Calu3 (cell line): Measurements from ENCODE around the gene HMOX1. TPM values are rescaled to one million over a fixed set of nuclear protein-coding genes. Genes with fewer than 3 reads are reported as not detected.

Experiments used
- BruUV-seq: library from RNA; stranded (reverse); fragments of 400-500 nt; replicated peaks from 2 replicates; lab custom pipeline; 2021; lab: Mats Ljungman, UMichigan
- CTCF ChIA-PET: fragments of 300-600 bp; sonication (Branson Sonifier 250); formaldehyde crosslinking; loops from one replicate; lab custom pipeline; 2022; ENCODE audit warnings: antibody characterized with exemption; lab: Charles Lee
- DNase-seq: peaks from one replicate; pipeline ENCODE4 v3.0.0; 2022
- H3K27ac Mint-ChIP-seq: one replicate; pipeline ENCODE4 v1.8.0; 2022; ENCODE audit warnings: mixed read lengths; ENCODE audit not compliant: unreplicated experiment
- H3K27me3 Mint-ChIP-seq: one replicate; pipeline ENCODE4 v1.8.0; 2022; ENCODE audit warnings: mixed read lengths; ENCODE audit not compliant: unreplicated experiment
- H3K36me3 Mint-ChIP-seq: one replicate; pipeline ENCODE4 v1.8.0; 2022; ENCODE audit warnings: mild to moderate bottlenecking, moderate library complexity, mixed read lengths; ENCODE audit not compliant: insufficient read depth, unreplicated experiment
- H3K4me1 Mint-ChIP-seq: one replicate; pipeline ENCODE4 v1.8.0; 2022; ENCODE audit warnings: mild to moderate bottlenecking, low read depth, mixed read lengths; ENCODE audit not compliant: unreplicated experiment
- H3K4me3 Mint-ChIP-seq: one replicate; pipeline ENCODE4 v1.8.0; 2022; ENCODE audit warnings: mild to moderate bottlenecking, low read depth, moderate library complexity, mixed read lengths; ENCODE audit not compliant: unreplicated experiment
- H3K9me3 Mint-ChIP-seq: one replicate; pipeline ENCODE4 v1.8.0; 2022; ENCODE audit warnings: low read depth, mixed read lengths; ENCODE audit not compliant: unreplicated experiment
- intact Hi-C: fragments of 100-400 bp; cut with micrococcal nuclease; formaldehyde crosslinking; loops from one replicate; pipeline ENCODE4 v1.10.0; 2022; ENCODE audit not compliant: unreplicated experiment
- total RNA-seq: library from RNA; stranded (reverse); gene quantifications from 2 replicates; pipeline ENCODE4 v1.2.3, GENCODE V29; 2022
- TF ChIP-seq, protein P1 (sequence below): fragments of 200-600 bp; IDR thresholded peaks from one replicate; pipeline ENCODE4 v1.8.0; 2022; ENCODE audit warnings: antibody characterized with exemption; ENCODE audit not compliant: unreplicated experiment

The HMOX1 gene
- total RNA-seq, 1 experiment from 2014 or later: 0.85 TPM

DNA sequence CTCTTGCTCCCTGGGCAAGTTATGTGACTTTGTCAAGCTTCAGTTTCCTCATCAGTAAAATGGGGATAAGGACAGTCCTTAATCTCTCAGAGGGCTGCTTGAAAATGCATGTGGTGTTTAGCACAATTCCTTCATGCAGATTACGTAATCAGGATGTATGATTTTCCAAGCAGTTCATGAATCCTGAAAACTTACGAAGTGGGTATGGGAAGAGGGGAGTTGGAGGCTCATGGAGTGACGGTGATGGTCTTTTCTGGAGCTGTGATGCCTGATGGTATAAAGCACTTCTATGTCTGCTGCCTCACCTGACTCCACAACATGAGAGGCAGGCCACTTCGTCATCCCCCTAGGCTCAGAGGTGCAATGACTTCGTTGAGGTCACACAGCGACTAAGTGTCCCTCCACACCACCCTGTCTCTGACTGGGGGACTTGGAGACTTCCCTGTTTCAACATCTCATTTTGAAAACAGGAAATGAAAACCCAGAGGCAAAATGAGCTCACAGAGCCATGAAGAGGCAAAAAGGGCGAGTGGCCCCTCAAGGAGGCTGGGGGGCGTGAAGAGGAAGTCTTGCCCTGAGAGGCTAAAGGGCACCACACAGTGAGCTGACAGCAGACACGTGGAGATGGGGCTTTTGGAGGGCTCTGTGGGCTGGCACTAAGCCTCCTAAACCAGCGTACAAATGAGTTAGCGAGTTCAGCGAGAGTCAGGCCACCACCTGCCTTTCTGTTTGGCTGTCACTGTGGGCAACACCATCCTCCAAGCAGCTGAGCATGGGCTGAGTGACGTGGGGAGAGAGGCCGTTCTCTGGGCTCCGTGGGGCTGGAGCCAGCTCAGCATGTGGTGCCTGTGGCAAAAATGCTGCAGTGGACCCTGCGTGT is 29.1 kb downstream of the HMOX1 start:
- Mint-ChIP-seq H3K9me3 (no peaks in the 10 kb centered on the region), H3K27ac (no peak overlapping the region), H3K27me3 (no peaks in the 10 kb centered on the region), H3K36me3 (peaks cover 31% of the 10 kb centered on the region), H3K4me1 (no peaks in the 10 kb centered on the region), H3K4me3 (no peak overlapping the region)
- no TSS peak for BruUV-seq
- CTCF ChIA-PET: no interaction called here
- no peak for DNase-seq
- intact Hi-C loops: no loop called here
- TF ChIP-seq, protein P1, sequence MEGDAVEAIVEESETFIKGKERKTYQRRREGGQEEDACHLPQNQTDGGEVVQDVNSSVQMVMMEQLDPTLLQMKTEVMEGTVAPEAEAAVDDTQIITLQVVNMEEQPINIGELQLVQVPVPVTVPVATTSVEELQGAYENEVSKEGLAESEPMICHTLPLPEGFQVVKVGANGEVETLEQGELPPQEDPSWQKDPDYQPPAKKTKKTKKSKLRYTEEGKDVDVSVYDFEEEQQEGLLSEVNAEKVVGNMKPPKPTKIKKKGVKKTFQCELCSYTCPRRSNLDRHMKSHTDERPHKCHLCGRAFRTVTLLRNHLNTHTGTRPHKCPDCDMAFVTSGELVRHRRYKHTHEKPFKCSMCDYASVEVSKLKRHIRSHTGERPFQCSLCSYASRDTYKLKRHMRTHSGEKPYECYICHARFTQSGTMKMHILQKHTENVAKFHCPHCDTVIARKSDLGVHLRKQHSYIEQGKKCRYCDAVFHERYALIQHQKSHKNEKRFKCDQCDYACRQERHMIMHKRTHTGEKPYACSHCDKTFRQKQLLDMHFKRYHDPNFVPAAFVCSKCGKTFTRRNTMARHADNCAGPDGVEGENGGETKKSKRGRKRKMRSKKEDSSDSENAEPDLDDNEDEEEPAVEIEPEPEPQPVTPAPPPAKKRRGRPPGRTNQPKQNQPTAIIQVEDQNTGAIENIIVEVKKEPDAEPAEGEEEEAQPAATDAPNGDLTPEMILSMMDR: no peak

DNA sequence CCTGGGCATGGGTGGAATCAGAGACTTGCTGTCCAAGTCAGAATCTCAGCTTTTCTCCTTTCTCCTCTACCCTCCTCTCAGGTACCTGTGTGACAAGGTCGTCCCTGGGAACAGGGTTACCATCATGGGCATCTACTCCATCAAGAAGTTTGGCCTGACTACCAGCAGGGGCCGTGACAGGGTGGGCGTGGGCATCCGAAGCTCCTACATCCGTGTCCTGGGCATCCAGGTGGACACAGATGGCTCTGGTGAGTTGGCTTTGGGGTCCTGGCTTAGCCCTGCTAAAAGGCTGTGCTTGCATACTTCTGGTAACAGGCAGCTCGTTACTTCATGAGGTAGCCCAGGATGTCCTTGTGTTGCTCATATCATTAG is 29.8 kb downstream of the HMOX1 start:
- H3K27ac Mint-ChIP-seq: no peak overlapping the region
- no peak for DNase-seq
- H3K36me3 Mint-ChIP-seq: peaks cover 31% of the 10 kb centered on the region

DNA sequence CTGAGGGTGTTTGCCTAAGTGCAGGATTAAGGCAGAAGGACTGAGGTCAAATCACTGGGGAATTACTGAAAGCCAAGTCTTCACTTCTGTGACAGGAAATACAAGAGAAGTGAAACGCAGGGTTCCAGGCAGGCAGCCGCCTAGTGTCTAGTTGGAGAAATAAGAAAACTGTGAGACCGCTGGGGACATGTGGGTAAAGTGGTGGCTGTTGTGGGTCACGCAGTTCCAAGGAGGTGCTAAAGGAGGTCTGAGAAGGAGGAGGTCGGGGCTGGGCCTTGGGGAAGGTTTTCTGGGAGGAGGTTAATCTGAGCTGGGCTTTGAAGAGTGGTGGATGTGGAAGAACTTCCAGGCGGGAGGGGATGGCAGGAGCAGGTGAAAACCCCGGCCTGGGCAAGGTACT is 30.2 kb downstream of the HMOX1 start:
- no TSS peak for BruUV-seq
- intact Hi-C loops: no loop called here
- CTCF ChIA-PET: no interaction called here
- Mint-ChIP-seq H3K4me3 (no peak overlapping the region), H3K9me3 (no peaks in the 10 kb centered on the region), H3K36me3 (peaks cover 30% of the 10 kb centered on the region), H3K4me1 (no peaks in the 10 kb centered on the region), H3K27me3 (no peaks in the 10 kb centered on the region), H3K27ac (no peak overlapping the region)
- DNase-seq: no peak
- TF ChIP-seq, protein P1: no peak

More for the DNA sequence above, 29.8 kb downstream of the HMOX1 start:
- no TSS peak for BruUV-seq
- Mint-ChIP-seq H3K9me3 (no peaks in the 10 kb centered on the region), H3K4me3 (no peak overlapping the region), H3K27me3 (no peaks in the 10 kb centered on the region), H3K4me1 (no peaks in the 10 kb centered on the region)
- intact Hi-C loops: no loop called here
- CTCF ChIA-PET: no interaction called here
- TF ChIP-seq, protein P1: no peak

DNA sequence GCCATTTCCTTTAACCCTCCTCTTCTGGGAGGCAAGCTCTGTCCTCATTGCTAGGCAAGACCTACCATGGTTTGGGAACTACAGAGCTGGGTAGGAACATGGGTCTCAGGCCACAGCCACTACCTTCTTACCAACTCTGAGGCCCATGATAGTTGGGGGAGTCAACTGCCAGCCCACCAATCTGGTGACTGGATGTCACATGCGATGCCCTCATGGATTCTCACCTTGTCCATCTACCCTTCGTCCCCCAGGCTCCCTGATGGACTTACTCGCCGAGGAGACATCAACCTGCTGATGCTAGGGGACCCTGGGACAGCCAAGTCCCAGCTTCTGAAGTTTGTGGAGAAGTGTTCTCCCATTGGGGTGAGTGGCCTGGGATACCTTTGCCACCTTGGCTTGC is 32.7 kb downstream of the HMOX1 start:
- CTCF ChIA-PET: no interaction called here
- Mint-ChIP-seq H3K36me3 (peaks cover 11% of the 10 kb centered on the region), H3K4me1 (no peaks in the 10 kb centered on the region), H3K27ac (no peak overlapping the region), H3K27me3 (no peaks in the 10 kb centered on the region), H3K4me3 (no peak overlapping the region), H3K9me3 (no peaks in the 10 kb centered on the region)
- no TSS peak for BruUV-seq
- DNase-seq: no peak
- TF ChIP-seq, protein P1: no peak
- intact Hi-C loops: no loop called here
